CD4-positive, CD25-positive, alpha-beta regulatory T cell (primary cell): ENCODE data around the gene TMEM272. TPM values are rescaled to one million over a fixed set of nuclear protein-coding genes. Genes with fewer than 3 reads are reported as not detected.
"Not testable (repeated sequence)": the region's sequence is repeated elsewhere in the genome, so short reads cannot be mapped to it uniquely, and the experiment has no call there.

Experiments
- ATAC-seq, 2 donors: fragments of 150-1000 bp; cut with Tn5 transposase; one replicate each; pipeline ENCODE4 v1.10.0; 2021; ENCODE audit warnings: low read depth in 2 of 2, moderate number of reproducible peaks in 2 of 2, moderate library complexity in 1 of 2
- DNase-seq, 3 donors: peaks; one replicate each; pipeline versions ENCODE4 v3.0.0 to v3.0.0-alpha.2; 2012 to 2022; ENCODE audit warnings: mixed read lengths in 1 of 3
- H3K27ac ChIP-seq: one replicate; pipeline ENCODE4 v1.7.0; 2013; ENCODE audit warnings: mild to moderate bottlenecking, low read length; ENCODE audit not compliant: insufficient read depth, poor library complexity, severe bottlenecking
- H3K27me3 ChIP-seq: one replicate; pipeline ENCODE4 v1.7.0; 2013; ENCODE audit warnings: low read length; ENCODE audit not compliant: control insufficient read depth, insufficient read depth
- H3K36me3 ChIP-seq: one replicate; pipeline ENCODE4 v1.7.0; 2013; ENCODE audit warnings: mild to moderate bottlenecking, low read length, moderate library complexity; ENCODE audit not compliant: control insufficient read depth, insufficient read depth
- H3K4me1 ChIP-seq: 2 replicates; pipeline ENCODE4 v1.7.0; 2013; ENCODE audit warnings: mild to moderate bottlenecking, low read length; ENCODE audit not compliant: insufficient read depth, control insufficient read depth, poor library complexity, severe bottlenecking
- H3K4me3 ChIP-seq: one replicate; pipeline ENCODE4 v1.7.0; 2013; ENCODE audit warnings: low read depth, mild to moderate bottlenecking, low read length, moderate library complexity
- H3K9me3 ChIP-seq, 2 experiments: 1 replicate in 1 of 2; 2 replicates in 1 of 2; pipeline ENCODE4 v1.7.0; 2013; ENCODE audit warnings: low read length in 2 of 2, mild to moderate bottlenecking in 1 of 2, moderate library complexity in 1 of 2; ENCODE audit not compliant: control insufficient read depth in 2 of 2
- H3K27ac Mint-ChIP-seq, 3 donors: one replicate each; pipeline ENCODE4 v1.8.0; 2020 to 2022; ENCODE audit warnings: mild to moderate bottlenecking in 3 of 3, mixed read lengths in 3 of 3, moderate library complexity in 2 of 3
- H3K27me3 Mint-ChIP-seq: one replicate; pipeline ENCODE4 v1.8.0; 2022; ENCODE audit warnings: mild to moderate bottlenecking, mixed read lengths
- H3K36me3 Mint-ChIP-seq: one replicate; pipeline ENCODE4 v1.8.0; 2020; ENCODE audit warnings: mixed read lengths
- H3K4me1 Mint-ChIP-seq, 4 donors: one replicate each; pipeline ENCODE4 v1.8.0; 2020 to 2022; ENCODE audit warnings: mixed read lengths in 4 of 4, mild to moderate bottlenecking in 1 of 4
- H3K4me3 Mint-ChIP-seq, 4 donors: one replicate each; pipeline ENCODE4 v1.8.0; 2020 to 2022; ENCODE audit warnings: mild to moderate bottlenecking in 4 of 4, mixed read lengths in 4 of 4, moderate library complexity in 3 of 4
- H3K9me3 Mint-ChIP-seq, 7 donors: one replicate each; pipeline ENCODE4 v1.8.0; 2020 to 2022; ENCODE audit warnings: mixed read lengths in 7 of 7, mild to moderate bottlenecking in 3 of 7, moderate library complexity in 2 of 7
- polyA plus RNA-seq, 4 donors: library from polyadenylated mRNA; unstranded; fragments of 300-500 nt; fragmentation: Illumina TruSeq; gene quantifications; one replicate each; pipeline ENCODE4 v1.2.3, GENCODE V29; 2021
- total RNA-seq: library from RNA; stranded (reverse); gene quantifications from one replicate; pipeline ENCODE4 v1.2.3, GENCODE V29; 2022

Gene TMEM272
- total and polyA plus RNA-seq, 5 donors from 2014 or later, result 0.13 to 3.3 (median 0.32) TPM; not detected in 1

GRCh38 chr13:51828730-51829567 is 16.0 kb downstream of the TMEM272 start:
- Histone ChIP-seq H3K4me3 (no peak overlapping the region), H3K27ac (no peak overlapping the region), H3K36me3 (no peaks in the 10 kb centered on the region), H3K27me3 (no peaks in the 10 kb centered on the region), H3K4me1 (peaks cover 47% of the 10 kb centered on the region), H3K9me3 (no peaks in the 10 kb centered on the region)
- Mint-ChIP-seq H3K9me3 (no peaks in the 10 kb centered on the region), H3K27me3 (peaks cover 8% of the 10 kb centered on the region), H3K4me1 (peaks cover 16 to 81% (median 42%) of the 10 kb centered on the region in 4 donors), H3K27ac (peak overlapping the region; percentile 12 to 98 (median 86)), H3K4me3 (peak overlapping the region in 2 of 4 donors; percentile 13 to 22), H3K36me3 (no peaks in the 10 kb centered on the region)
- DNase-seq, result no peak
- ATAC-seq, result no peak

- H3K9me3 Mint-ChIP-seq, result no peaks in the 10 kb centered on the region
- H3K36me3 Mint-ChIP-seq, result no peaks in the 10 kb centered on the region
- peak overlapping the region in 3 of 4 donors; percentile 87 to 94 (median 91) for H3K4me3 Mint-ChIP-seq
- peak overlapping the region; percentile 97 for H3K4me3 ChIP-seq
- H3K9me3 ChIP-seq, result no peaks in the 10 kb centered on the region
- peak overlapping the region; percentile 84 for H3K27ac ChIP-seq
- peaks cover 62% of the 10 kb centered on the region for H3K4me1 ChIP-seq
- no peaks in the 10 kb centered on the region for H3K27me3 ChIP-seq
- H3K27ac Mint-ChIP-seq, result peak overlapping the region; percentile 97 to 100 (median 98)
- H3K4me1 Mint-ChIP-seq, result peaks cover 12 to 87% (median 45%) of the 10 kb centered on the region in 4 donors
- no peaks in the 10 kb centered on the region for H3K36me3 ChIP-seq
- DNase-seq (no peak), ATAC-seq (no peak)
- H3K27me3 Mint-ChIP-seq, result peaks cover 1% of the 10 kb centered on the region
These were observed 17.7 kb downstream of the TMEM272 start for GRCh38 chr13:51827254-51827653.

GRCh38 chr13:51826606-51827005 is 18.4 kb downstream of the TMEM272 start:
- Histone ChIP-seq H3K9me3 (no peaks in the 10 kb centered on the region), H3K27ac (peak overlapping the region; percentile 84), H3K27me3 (no peaks in the 10 kb centered on the region), H3K4me3 (peak overlapping the region; percentile 97), H3K36me3 (no peaks in the 10 kb centered on the region), H3K4me1 (peaks cover 68% of the 10 kb centered on the region)
- DNase-seq (peak in 1 of 3 donors; percentile 49), ATAC-seq (no peak)
- Mint-ChIP-seq H3K9me3 (no peaks in the 10 kb centered on the region), H3K4me3 (peak overlapping the region; percentile 87 to 96 (median 92)), H3K27ac (peak overlapping the region; percentile 97 to 100 (median 98)), H3K36me3 (no peaks in the 10 kb centered on the region), H3K27me3 (no peaks in the 10 kb centered on the region), H3K4me1 (peaks cover 14 to 87% (median 47%) of the 10 kb centered on the region in 4 donors)

- peak overlapping the region; percentile 97 for H3K4me3 ChIP-seq
- DNase-seq, result no peak
- H3K27ac ChIP-seq, result peak overlapping the region; percentile 84
- no peak for ATAC-seq
- no peaks in the 10 kb centered on the region for H3K27me3 ChIP-seq
- Mint-ChIP-seq H3K27ac (peak overlapping the region; percentile 97 to 100 (median 98)), H3K4me3 (peak overlapping the region; percentile 87 to 96 (median 92)), H3K27me3 (no peaks in the 10 kb centered on the region), H3K4me1 (peaks cover 22 to 94% (median 54%) of the 10 kb centered on the region in 4 donors), H3K9me3 (no peaks in the 10 kb centered on the region), H3K36me3 (peaks cover 5% of the 10 kb centered on the region)
- no peaks in the 10 kb centered on the region for H3K36me3 ChIP-seq
- peaks cover 77% of the 10 kb centered on the region for H3K4me1 ChIP-seq
- H3K9me3 ChIP-seq, result no peaks in the 10 kb centered on the region
These were observed 19.2 kb downstream of the TMEM272 start for GRCh38 chr13:51825681-51826254.

GRCh38 chr13:51825165-51825592 is 19.8 kb downstream of the TMEM272 start:
- Mint-ChIP-seq H3K9me3 (no peaks in the 10 kb centered on the region), H3K4me3 (peak overlapping the region; percentile 87 to 96 (median 92)), H3K4me1 (peaks cover 25 to 94% (median 58%) of the 10 kb centered on the region in 4 donors), H3K27me3 (no peaks in the 10 kb centered on the region), H3K36me3 (peaks cover 5% of the 10 kb centered on the region), H3K27ac (peak overlapping the region; percentile 97 to 100 (median 98))
- Histone ChIP-seq H3K27me3 (no peaks in the 10 kb centered on the region), H3K9me3 (no peaks in the 10 kb centered on the region), H3K4me1 (peaks cover 82% of the 10 kb centered on the region), H3K36me3 (no peaks in the 10 kb centered on the region), H3K27ac (peak overlapping the region; percentile 84), H3K4me3 (peak overlapping the region; percentile 97)
- ATAC-seq, result peak; percentile 67 to 72
- DNase-seq, result peak in 2 of 3 donors; percentile 81 to 88

- peaks cover 87% of the 10 kb centered on the region for H3K4me1 ChIP-seq
- DNase-seq, ATAC-seq: not testable (repeated sequence)
These were observed 20.3 kb downstream of the TMEM272 start for GRCh38 chr13:51824712-51825111.

GRCh38 chr13:51823863-51824262 is 21.1 kb downstream of the TMEM272 start:
- Histone ChIP-seq H3K4me3 (peak overlapping the region; percentile 97), H3K9me3 (no peaks in the 10 kb centered on the region), H3K27ac (peak overlapping the region; percentile 84), H3K27me3 (no peaks in the 10 kb centered on the region), H3K4me1 (peaks cover 95% of the 10 kb centered on the region), H3K36me3 (no peaks in the 10 kb centered on the region)
- H3K27me3 Mint-ChIP-seq, result no peaks in the 10 kb centered on the region
- peaks cover 7% of the 10 kb centered on the region for H3K36me3 Mint-ChIP-seq
- H3K4me3 Mint-ChIP-seq, result peak overlapping the region; percentile 87 to 96 (median 92)
- peaks cover 28 to 95% (median 66%) of the 10 kb centered on the region in 4 donors for H3K4me1 Mint-ChIP-seq
- no peak for DNase-seq
- H3K27ac Mint-ChIP-seq, result peak overlapping the region; percentile 97 to 100 (median 98)
- ATAC-seq, result no peak
- no peaks in the 10 kb centered on the region for H3K9me3 Mint-ChIP-seq

More at GRCh38 chr13:51824712-51825111, 20.3 kb downstream of the TMEM272 start:
- not testable (repeated sequence) for H3K36me3 Mint-ChIP-seq, H3K9me3 Mint-ChIP-seq, H3K9me3 ChIP-seq, H3K27me3 Mint-ChIP-seq, H3K27me3 ChIP-seq, H3K36me3 ChIP-seq
- H3K4me3 Mint-ChIP-seq, result peak overlapping the region; percentile 87 to 96 (median 92)
- H3K4me3 ChIP-seq, result peak overlapping the region; percentile 97
- H3K4me1 Mint-ChIP-seq, result peaks cover 28 to 94% (median 59%) of the 10 kb centered on the region in 4 donors
- peak overlapping the region; percentile 84 for H3K27ac ChIP-seq
- peak overlapping the region; percentile 97 to 100 (median 98) for H3K27ac Mint-ChIP-seq
